GM06990 (cell line): Measurements from ENCODE around the gene CCSER1.

Source experiments
- DNase-seq: peaks from one replicate; pipeline ENCODE4 v3.0.0-alpha.2; 2011; ENCODE audit not compliant: insufficient read length; ENCODE audit errors: extremely low read depth
- H3K27me3 ChIP-seq: replicated peaks from 2 replicates; pipeline ENCODE4 v1.6.0; 2011; ENCODE audit warnings: low read length; ENCODE audit not compliant: control insufficient read depth, insufficient read depth
- H3K36me3 ChIP-seq: 2 replicates; pipeline ENCODE4 v1.5.1; 2011; ENCODE audit warnings: low read length; ENCODE audit not compliant: control insufficient read depth, insufficient read depth
- H3K4me3 ChIP-seq: replicated peaks from 2 replicates; pipeline ENCODE4 v1.5.1; 2011; ENCODE audit warnings: low read depth, mild to moderate bottlenecking, control low read depth, low read length
- TF ChIP-seq, protein P1 (sequence below): IDR thresholded peaks from 2 replicates; pipeline ENCODE4 v1.5.1; 2011; ENCODE audit warnings: low read length, control low read depth, mild to moderate bottlenecking, inconsistent platforms; ENCODE audit not compliant: insufficient read depth, poor library complexity, severe bottlenecking

Gene CCSER1

GRCh38 chr4:90730752-90731151 is 603.6 kb downstream of the CCSER1 start:
- TF ChIP-seq, protein P1, sequence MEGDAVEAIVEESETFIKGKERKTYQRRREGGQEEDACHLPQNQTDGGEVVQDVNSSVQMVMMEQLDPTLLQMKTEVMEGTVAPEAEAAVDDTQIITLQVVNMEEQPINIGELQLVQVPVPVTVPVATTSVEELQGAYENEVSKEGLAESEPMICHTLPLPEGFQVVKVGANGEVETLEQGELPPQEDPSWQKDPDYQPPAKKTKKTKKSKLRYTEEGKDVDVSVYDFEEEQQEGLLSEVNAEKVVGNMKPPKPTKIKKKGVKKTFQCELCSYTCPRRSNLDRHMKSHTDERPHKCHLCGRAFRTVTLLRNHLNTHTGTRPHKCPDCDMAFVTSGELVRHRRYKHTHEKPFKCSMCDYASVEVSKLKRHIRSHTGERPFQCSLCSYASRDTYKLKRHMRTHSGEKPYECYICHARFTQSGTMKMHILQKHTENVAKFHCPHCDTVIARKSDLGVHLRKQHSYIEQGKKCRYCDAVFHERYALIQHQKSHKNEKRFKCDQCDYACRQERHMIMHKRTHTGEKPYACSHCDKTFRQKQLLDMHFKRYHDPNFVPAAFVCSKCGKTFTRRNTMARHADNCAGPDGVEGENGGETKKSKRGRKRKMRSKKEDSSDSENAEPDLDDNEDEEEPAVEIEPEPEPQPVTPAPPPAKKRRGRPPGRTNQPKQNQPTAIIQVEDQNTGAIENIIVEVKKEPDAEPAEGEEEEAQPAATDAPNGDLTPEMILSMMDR, result no peak
- no peak for DNase-seq
- Histone ChIP-seq H3K27me3 (no peaks in the 10 kb centered on the region), H3K4me3 (no peak overlapping the region), H3K36me3 (no peaks in the 10 kb centered on the region)

GRCh38 chr4:90733211-90733610 is 606.0 kb downstream of the CCSER1 start:
- H3K4me3 ChIP-seq, result no peak overlapping the region
- H3K27me3 ChIP-seq, result no peaks in the 10 kb centered on the region
- DNase-seq, result no peak
- TF ChIP-seq, protein P1, result no peak
- H3K36me3 ChIP-seq, result no peaks in the 10 kb centered on the region

- TF ChIP-seq, protein P1, result no peak
- no peaks in the 10 kb centered on the region for H3K36me3 ChIP-seq
- no peak overlapping the region for H3K4me3 ChIP-seq
- no peak for DNase-seq
- no peaks in the 10 kb centered on the region for H3K27me3 ChIP-seq
Measured at GRCh38 chr4:90745176-90745575, 618.0 kb downstream of the CCSER1 start.

DNA sequence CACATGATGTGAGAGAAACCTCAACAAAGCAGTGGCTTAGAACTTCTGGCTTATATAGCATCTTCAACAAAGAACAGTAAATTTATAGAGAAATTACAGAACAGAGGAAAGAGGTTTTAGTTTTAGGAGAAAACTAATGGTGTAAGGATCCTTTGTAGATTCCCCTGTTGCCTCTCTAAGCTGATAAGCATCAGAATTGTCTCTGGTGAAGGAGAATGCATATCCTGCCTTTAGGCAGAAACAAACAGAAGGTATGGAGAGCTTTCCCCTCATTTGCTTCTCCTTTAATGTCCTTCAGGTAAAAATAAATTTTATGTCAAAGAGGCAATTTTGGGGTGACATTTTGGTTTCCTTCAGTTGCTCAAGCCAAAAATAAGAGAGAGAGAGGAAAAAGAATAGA is 625.9 kb downstream of the CCSER1 start:
- Histone ChIP-seq H3K27me3 (no peaks in the 10 kb centered on the region), H3K36me3 (no peaks in the 10 kb centered on the region), H3K4me3 (no peak overlapping the region)
- no peak for DNase-seq
- TF ChIP-seq, protein P1, result no peak

GRCh38 chr4:90757534-90758060 is 630.4 kb downstream of the CCSER1 start:
- Histone ChIP-seq H3K4me3 (no peak overlapping the region), H3K27me3 (no peaks in the 10 kb centered on the region), H3K36me3 (no peaks in the 10 kb centered on the region)
- no peak for DNase-seq
- TF ChIP-seq, protein P1, result no peak

DNA sequence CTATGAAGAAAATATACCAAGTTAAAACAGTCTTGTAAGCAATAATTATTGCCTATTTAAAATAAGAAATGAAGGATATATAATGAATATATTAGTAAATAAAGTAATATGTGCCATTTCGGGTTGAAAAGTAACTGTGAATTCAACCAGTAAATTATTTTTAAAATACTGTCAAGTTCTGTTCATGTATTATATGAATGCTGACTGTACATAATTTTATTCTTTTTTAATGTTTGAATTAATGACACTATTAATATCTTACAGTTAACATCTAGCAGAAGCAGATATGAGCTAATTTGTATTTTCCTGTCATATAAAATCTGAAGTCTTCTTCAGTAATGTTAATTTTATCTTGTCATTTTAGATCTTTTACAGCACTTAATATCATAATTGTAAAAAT is 632.9 kb downstream of the CCSER1 start:
- no peak for DNase-seq
- TF ChIP-seq, protein P1, result no peak
- Histone ChIP-seq H3K36me3 (no peaks in the 10 kb centered on the region), H3K27me3 (no peaks in the 10 kb centered on the region), H3K4me3 (no peak overlapping the region)
